HEK293 (cell line): ENCODE measurements around the gene FAM181A.

Source experiments
- CTCF ChIA-PET: fragments of 350-600 bp; formaldehyde crosslinking; extraction: SDS; loops from one replicate; lab custom pipeline; 2021; ENCODE audit warnings: antibody characterized with exemption; lab: Yijun Ruan, JAX
- POLR2A ChIA-PET: fragments of 300-600 bp; formaldehyde crosslinking; extraction: SDS; loops from one replicate; lab custom pipeline; 2020; ENCODE audit warnings: antibody characterized with exemption, inconsistent platforms; lab: Yijun Ruan, JAX
- H3K27ac ChIP-seq: fragments of 200-500 bp; sonication (Bioruptor generic); 2 replicates; pipeline ENCODE4 v1.5.1; 2014; ENCODE audit warnings: low read depth, low read length, control low read depth, inconsistent platforms; ENCODE audit errors: extremely low read depth
- H3K36me3 ChIP-seq, 2 experiments: fragments of 200-500 bp in 1 of 2; sonication (Bioruptor generic) in 1 of 2; 1 replicate in 1 of 2; 2 replicates in 1 of 2; pipeline ENCODE4 v1.5.1; 2014 to 2017; ENCODE audit warnings: inconsistent platforms in 2 of 2, low read length in 2 of 2; ENCODE audit not compliant: control insufficient read depth in 2 of 2, insufficient read depth in 1 of 2
- H3K4me1 ChIP-seq: fragments of 200-500 bp; sonication (Bioruptor generic); 2 replicates; pipeline ENCODE4 v1.5.1; 2014; ENCODE audit warnings: mild to moderate bottlenecking, low read length, inconsistent platforms; ENCODE audit not compliant: control insufficient read depth, insufficient read depth
- H3K4me3 ChIP-seq: 2 replicates; pipeline ENCODE4 v1.5.1; 2011; ENCODE audit warnings: low read depth, mild to moderate bottlenecking, control low read depth, low read length, moderate library complexity
- H3K9me3 ChIP-seq: fragments of 200-500 bp; sonication (Bioruptor generic); 2 replicates; pipeline ENCODE4 v1.5.1; 2014; ENCODE audit warnings: low read depth, low read length, inconsistent platforms; ENCODE audit not compliant: control insufficient read depth, insufficient read depth
- EGR2 ChIP-seq: fragments of 450-650 bp; formaldehyde crosslinking; IDR thresholded peaks from 2 replicates; pipeline ENCODE4 v1.5.1; 2016; ENCODE audit warnings: low read depth, missing biosample characterization, missing genetic modification characterization
- KLF17 ChIP-seq: fragments of 450-650 bp; formaldehyde crosslinking; IDR thresholded peaks from 2 replicates; pipeline ENCODE4 v1.5.1; 2016; ENCODE audit warnings: missing biosample characterization, missing genetic modification characterization
- PRDM10 ChIP-seq: fragments of 450-650 bp; formaldehyde crosslinking; IDR thresholded peaks from 2 replicates; pipeline ENCODE4 v1.5.1; 2016; ENCODE audit warnings: missing biosample characterization, missing genetic modification characterization
- RBAK ChIP-seq: fragments of 450-650 bp; formaldehyde crosslinking; IDR thresholded peaks from 2 replicates; pipeline ENCODE4 v1.5.1; 2016; ENCODE audit warnings: missing biosample characterization, missing genetic modification characterization
- YY2 ChIP-seq: fragments of 450-650 bp; formaldehyde crosslinking; IDR thresholded peaks from 2 replicates; pipeline ENCODE4 v1.5.1; 2016; ENCODE audit warnings: missing biosample characterization, missing genetic modification characterization
- ZBTB6 ChIP-seq: fragments of 450-650 bp; formaldehyde crosslinking; IDR thresholded peaks from 2 replicates; pipeline ENCODE4 v1.5.1; 2017; ENCODE audit warnings: missing biosample characterization, missing genetic modification characterization
- ZFP37 ChIP-seq: fragments of 450-650 bp; formaldehyde crosslinking; IDR thresholded peaks from 2 replicates; pipeline ENCODE4 v1.5.1; 2016; ENCODE audit warnings: missing biosample characterization, missing genetic modification characterization
- ZNF26 ChIP-seq: fragments of 450-650 bp; formaldehyde crosslinking; IDR thresholded peaks from 2 replicates; pipeline ENCODE4 v1.5.1; 2016; ENCODE audit warnings: missing biosample characterization, missing genetic modification characterization
- ZNF324 ChIP-seq: fragments of 450-650 bp; formaldehyde crosslinking; IDR thresholded peaks from 2 replicates; pipeline ENCODE4 v1.5.1; 2016; ENCODE audit warnings: missing biosample characterization, missing genetic modification characterization
- ZNF335 ChIP-seq: fragments of 450-650 bp; formaldehyde crosslinking; conservative IDR thresholded peaks from 2 replicates; pipeline ENCODE4 v1.5.1; 2016; ENCODE audit warnings: missing biosample characterization, missing genetic modification characterization
- ZNF341 ChIP-seq: fragments of 450-650 bp; formaldehyde crosslinking; IDR thresholded peaks from 2 replicates; pipeline ENCODE4; 2016; ENCODE audit warnings: low read depth, missing biosample characterization, missing genetic modification characterization
- ZNF394 ChIP-seq: fragments of 450-650 bp; formaldehyde crosslinking; IDR thresholded peaks from 2 replicates; pipeline ENCODE4 v1.5.1; 2016; ENCODE audit warnings: missing biosample characterization, missing genetic modification characterization, mild to moderate bottlenecking, moderate library complexity, borderline replicate concordance
- ZNF423 ChIP-seq: fragments of 450-650 bp; formaldehyde crosslinking; IDR thresholded peaks from 2 replicates; pipeline ENCODE4 v1.5.1; 2016; ENCODE audit warnings: missing biosample characterization, missing genetic modification characterization
- ZNF843 ChIP-seq: fragments of 450-650 bp; formaldehyde crosslinking; IDR thresholded peaks from 2 replicates; pipeline ENCODE4 v1.5.1; 2016; ENCODE audit warnings: missing biosample characterization, missing genetic modification characterization
- ZSCAN23 ChIP-seq: fragments of 450-650 bp; formaldehyde crosslinking; IDR thresholded peaks from 2 replicates; pipeline ENCODE4 v1.5.1; 2016; ENCODE audit warnings: missing biosample characterization, missing genetic modification characterization
- ZXDB ChIP-seq: fragments of 450-650 bp; formaldehyde crosslinking; IDR thresholded peaks from 2 replicates; pipeline ENCODE4 v1.5.1; 2016; ENCODE audit warnings: missing biosample characterization, missing genetic modification characterization

Gene FAM181A

GRCh38 chr14:93893661-93894261, 33.4 kb upstream of the FAM181A start:
- CTCF ChIA-PET: interaction anchor here (0.6 to 5.7 kb wide), 15 partner anchors 9 to 286 kb away, joined by 3 to 26 read pairs (median 3); no protein-coding TSS in a partner anchor
- no peaks in the 10 kb centered on the region for H3K36me3 ChIP-seq
- H3K4me3 ChIP-seq: no peak overlapping the region
- H3K27ac ChIP-seq: no peak overlapping the region
- no peaks in the 10 kb centered on the region for H3K9me3 ChIP-seq
- POLR2A ChIA-PET: no interaction called here
- TF ChIP-seq ZNF324: no peak
- TF ChIP-seq PRDM10 (tag by site-specific recombination): no peak
- TF ChIP-seq ZXDB (tag by site-specific recombination): no peak
- TF ChIP-seq ZNF423 (tag by site-specific recombination): no peak
- no peak for TF ChIP-seq YY2 (tag by site-specific recombination)
- TF ChIP-seq ZSCAN23 (tag by site-specific recombination): no peak
- no peak for TF ChIP-seq ZNF341 (tag by site-specific recombination)
- no peak for TF ChIP-seq ZBTB6
- TF ChIP-seq ZFP37 (tag by site-specific recombination): no peak
- TF ChIP-seq ZNF26: no peak
- no peak for TF ChIP-seq ZNF335
- H3K4me1 ChIP-seq: no peaks in the 10 kb centered on the region

GRCh38 chr14:93895023-93895604, 32.0 kb upstream of the FAM181A start:
- CTCF ChIA-PET: interaction anchor here (0.5 to 5.7 kb wide), 6 partner anchors 12 to 757 kb away, joined by 3 to 26 read pairs (median 3); no protein-coding TSS in a partner anchor
- POLR2A ChIA-PET: interaction anchor here (0.6 kb wide), 1 partner anchor 238 kb away, joined by 4 read pairs; no protein-coding TSS in a partner anchor

More at GRCh38 chr14:93895023-93895604, 32.0 kb upstream of the FAM181A start:
- H3K9me3 ChIP-seq: no peaks in the 10 kb centered on the region
- H3K27ac ChIP-seq: no peak overlapping the region
- no peaks in the 10 kb centered on the region for H3K4me1 ChIP-seq
- no peaks in the 10 kb centered on the region for H3K36me3 ChIP-seq
- no peak for TF ChIP-seq ZNF843 (tag by site-specific recombination)
- TF ChIP-seq EGR2 (tag by site-specific recombination): peak; percentile 16; the same call in 1 of the 2 replicates
- TF ChIP-seq ZNF394 (tag by site-specific recombination): peak; percentile 57; the same call in 1 of the 2 replicates
- peak; percentile 48; the same call in 1 of the 2 replicates for TF ChIP-seq KLF17 (tag by site-specific recombination)
- TF ChIP-seq RBAK (tag by site-specific recombination): no peak
- no peak overlapping the region for H3K4me3 ChIP-seq
